Measurements from ENCODE around the gene DUSP28.

Gene DUSP28

GRCh38 chr2:240575101-240575965 lies 15.2 kb downstream of the DUSP28 start:
- no peak overlapping the region for H3K4me3 ChIP-seq (ENCODE audit: low read depth, low read length)
- TF ChIP-seq, protein P1, sequence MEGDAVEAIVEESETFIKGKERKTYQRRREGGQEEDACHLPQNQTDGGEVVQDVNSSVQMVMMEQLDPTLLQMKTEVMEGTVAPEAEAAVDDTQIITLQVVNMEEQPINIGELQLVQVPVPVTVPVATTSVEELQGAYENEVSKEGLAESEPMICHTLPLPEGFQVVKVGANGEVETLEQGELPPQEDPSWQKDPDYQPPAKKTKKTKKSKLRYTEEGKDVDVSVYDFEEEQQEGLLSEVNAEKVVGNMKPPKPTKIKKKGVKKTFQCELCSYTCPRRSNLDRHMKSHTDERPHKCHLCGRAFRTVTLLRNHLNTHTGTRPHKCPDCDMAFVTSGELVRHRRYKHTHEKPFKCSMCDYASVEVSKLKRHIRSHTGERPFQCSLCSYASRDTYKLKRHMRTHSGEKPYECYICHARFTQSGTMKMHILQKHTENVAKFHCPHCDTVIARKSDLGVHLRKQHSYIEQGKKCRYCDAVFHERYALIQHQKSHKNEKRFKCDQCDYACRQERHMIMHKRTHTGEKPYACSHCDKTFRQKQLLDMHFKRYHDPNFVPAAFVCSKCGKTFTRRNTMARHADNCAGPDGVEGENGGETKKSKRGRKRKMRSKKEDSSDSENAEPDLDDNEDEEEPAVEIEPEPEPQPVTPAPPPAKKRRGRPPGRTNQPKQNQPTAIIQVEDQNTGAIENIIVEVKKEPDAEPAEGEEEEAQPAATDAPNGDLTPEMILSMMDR (IDR thresholded peaks at IDR 0.05; ENCODE audit: borderline replicate concordance, insufficient read depth, low read depth, low read length), result no peak

GRCh38 chr2:240576036-240576435 lies 15.9 kb downstream of the DUSP28 start:
- TF ChIP-seq, protein P1 (IDR thresholded peaks at IDR 0.05; ENCODE audit: borderline replicate concordance, insufficient read depth, low read depth, low read length), result no peak
- H3K4me3 ChIP-seq (ENCODE audit: low read depth, low read length), result no peak overlapping the region

DNA sequence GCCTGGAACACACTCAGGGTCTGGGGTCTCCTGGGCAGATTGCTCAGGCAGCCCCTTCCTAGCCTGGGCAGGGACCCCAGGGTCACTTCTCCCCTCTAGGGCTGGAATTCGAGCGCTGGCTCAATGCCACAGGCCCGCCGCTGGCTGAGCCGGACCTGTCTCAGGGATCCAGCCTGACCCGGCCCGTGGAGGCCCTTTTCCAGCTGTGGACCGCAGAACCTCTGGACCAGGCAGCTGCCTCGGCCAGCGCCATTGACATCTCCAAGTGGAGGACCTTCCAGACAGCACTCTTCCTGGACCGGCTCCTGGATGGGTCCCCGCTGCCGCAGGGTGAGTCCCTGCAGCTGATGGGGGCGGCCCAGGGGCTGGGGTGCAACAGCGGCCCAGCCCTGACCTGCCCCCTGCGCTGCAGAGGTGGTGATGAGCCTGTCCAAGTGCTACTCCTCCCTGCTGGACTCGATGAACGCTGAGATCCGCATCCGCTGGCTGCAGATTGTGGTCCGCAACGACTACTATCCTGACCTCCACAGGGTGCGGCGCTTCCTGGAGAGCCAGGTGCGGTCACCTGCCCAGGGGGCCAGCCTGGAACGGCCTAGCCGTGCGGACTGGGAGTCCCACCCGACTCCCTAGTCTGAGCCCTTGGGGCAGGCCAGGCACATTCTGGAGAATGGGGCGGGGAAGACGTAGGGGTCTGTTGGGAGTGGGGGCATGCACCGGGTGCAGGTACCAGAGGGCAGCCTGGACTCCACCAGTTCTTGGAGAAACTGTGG lies 16.5 kb downstream of the DUSP28 start:
- no peak overlapping the region for H3K4me3 ChIP-seq (ENCODE audit: low read depth, low read length)
- TF ChIP-seq, protein P1 (IDR thresholded peaks at IDR 0.05; ENCODE audit: borderline replicate concordance, insufficient read depth, low read depth, low read length), result no peak

- TF ChIP-seq, protein P1 (IDR thresholded peaks at IDR 0.05; ENCODE audit: borderline replicate concordance, insufficient read depth, low read depth, low read length), result no peak
These were observed 17.3 kb downstream of the DUSP28 start for GRCh38 chr2:240577281-240578109.

GRCh38 chr2:240578110-240578450 lies 17.9 kb downstream of the DUSP28 start:
- TF ChIP-seq, protein P1 (IDR thresholded peaks at IDR 0.05; ENCODE audit: borderline replicate concordance, insufficient read depth, low read depth, low read length), result no peak

More at GRCh38 chr2:240577281-240578109, 17.3 kb downstream of the DUSP28 start:
- H3K4me3 ChIP-seq (ENCODE audit: low read depth, low read length), result no peak overlapping the region

GRCh38 chr2:240578488-240578887 lies 18.3 kb downstream of the DUSP28 start:
- no peak overlapping the region for H3K4me3 ChIP-seq (ENCODE audit: low read depth, low read length)
- TF ChIP-seq, protein P1 (IDR thresholded peaks at IDR 0.05; ENCODE audit: borderline replicate concordance, insufficient read depth, low read depth, low read length), result no peak

More at GRCh38 chr2:240578110-240578450, 17.9 kb downstream of the DUSP28 start:
- no peak overlapping the region for H3K4me3 ChIP-seq (ENCODE audit: low read depth, low read length)

Measured in GM12875 (cell line).